Astrocyte (in vitro differentiated cells and primary cell): Measurements from ENCODE around the gene RNFT2.

Experiments
- CTCF ChIP-seq: IDR thresholded peaks from 2 replicates; pipeline ENCODE4 v1.5.1; 2011; ENCODE audit warnings: low read depth, mild to moderate bottlenecking, inconsistent platforms, low read length, moderate library complexity; ENCODE audit not compliant: insufficient read depth
- EZH2 ChIP-seq: IDR thresholded peaks from 2 replicates; pipeline ENCODE4 v1.6.1; 2012; ENCODE audit warnings: mild to moderate bottlenecking, low read length, inconsistent platforms; ENCODE audit not compliant: insufficient read depth

- TF ChIP-seq CTCF (no peak), EZH2 (no peak)
These were observed 121.0 kb downstream of the RNFT2 start for GRCh38 chr12:116859079-116859478.
